ENCODE results near the gene ZC2HC1B.
"Not testable (repeated sequence)": the region's sequence is repeated elsewhere in the genome, so short reads cannot be mapped to it uniquely, and the experiment has no call there.

GRCh38 chr6:143855057-143855456, 9.2 kb upstream of the ZC2HC1B start:
- not testable (repeated sequence) for TF ChIP-seq FOXM1 (IDR thresholded peaks at IDR 0.05; ENCODE audit: borderline replicate concordance); CTBP1 (IDR thresholded peaks at IDR 0.05; ENCODE audit: borderline replicate concordance); SUZ12 (IDR thresholded peaks at IDR 0.05); SP1 (IDR thresholded peaks at IDR 0.05); NFRKB (IDR thresholded peaks at IDR 0.05); BHLHE40 (IDR thresholded peaks at IDR 0.05; ENCODE audit: borderline replicate concordance); FOXK2 (IDR thresholded peaks at IDR 0.05); ZNF384 (IDR thresholded peaks at IDR 0.05); L3MBTL2 (conservative IDR thresholded peaks at IDR 0.05); HDGF (IDR thresholded peaks at IDR 0.05; ENCODE audit: borderline replicate concordance); FOXA1 (IDR thresholded peaks at IDR 0.05)
- TF ChIP-seq, protein P1, sequence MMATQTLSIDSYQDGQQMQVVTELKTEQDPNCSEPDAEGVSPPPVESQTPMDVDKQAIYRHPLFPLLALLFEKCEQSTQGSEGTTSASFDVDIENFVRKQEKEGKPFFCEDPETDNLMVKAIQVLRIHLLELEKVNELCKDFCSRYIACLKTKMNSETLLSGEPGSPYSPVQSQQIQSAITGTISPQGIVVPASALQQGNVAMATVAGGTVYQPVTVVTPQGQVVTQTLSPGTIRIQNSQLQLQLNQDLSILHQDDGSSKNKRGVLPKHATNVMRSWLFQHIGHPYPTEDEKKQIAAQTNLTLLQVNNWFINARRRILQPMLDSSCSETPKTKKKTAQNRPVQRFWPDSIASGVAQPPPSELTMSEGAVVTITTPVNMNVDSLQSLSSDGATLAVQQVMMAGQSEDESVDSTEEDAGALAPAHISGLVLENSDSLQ (IDR thresholded peaks at IDR 0.05): not testable (repeated sequence)

Measured in HEK293T (cell line).